Caco-2 (cell line): Measurements from ENCODE around the gene SSUH2. TPM values are rescaled to one million over a fixed set of nuclear protein-coding genes. Genes with fewer than 3 reads are reported as not detected.

ENCODE experiments used
- BruUV-seq: library from RNA; stranded (reverse); fragments of 400-500 nt; replicated peaks from 2 replicates; lab custom pipeline; 2021; lab: Mats Ljungman, UMichigan
- CTCF ChIA-PET: fragments of 300-600 bp; sonication (Branson Sonifier 250); formaldehyde crosslinking; loops from one replicate; lab custom pipeline; 2022; ENCODE audit warnings: antibody characterized with exemption; lab: Charles Lee
- POLR2A ChIA-PET: fragments of 300-600 bp; sonication (Branson Sonifier 250); formaldehyde crosslinking; loops from one replicate; lab custom pipeline; 2022; ENCODE audit warnings: antibody characterized with exemption; lab: Charles Lee
- DNase-seq, 2 experiments: peaks; one replicate each; pipeline versions ENCODE4 v3.0.0 to v3.0.0-alpha.2; 2020 to 2022
- H3K27me3 ChIP-seq: replicated peaks from 2 replicates; pipeline ENCODE4 v1.6.0; 2011; ENCODE audit warnings: low read length; ENCODE audit not compliant: control insufficient read depth, insufficient read depth
- H3K36me3 ChIP-seq: 2 replicates; pipeline ENCODE4 v1.5.1; 2011; ENCODE audit warnings: low read length; ENCODE audit not compliant: control insufficient read depth, insufficient read depth
- H3K4me1 ChIP-seq: fragments of 250-450 bp; sonication (Bioruptor Pico); 2 replicates; pipeline ENCODE4 v1.5.1; 2020; ENCODE audit warnings: mild to moderate bottlenecking
- H3K4me3 ChIP-seq: 2 replicates; pipeline ENCODE4 v1.5.1; 2011; ENCODE audit warnings: low read depth, mild to moderate bottlenecking, control low read depth, low read length
- H3K9me3 ChIP-seq: fragments of 250-450 bp; sonication (Bioruptor Pico); 2 replicates; pipeline ENCODE4 v1.5.1; 2020; ENCODE audit warnings: mild to moderate bottlenecking, moderate library complexity
- H3K27ac Mint-ChIP-seq: one replicate; pipeline ENCODE4 v1.8.0; 2022; ENCODE audit warnings: mixed read lengths; ENCODE audit not compliant: unreplicated experiment
- H3K27me3 Mint-ChIP-seq: one replicate; pipeline ENCODE4 v1.8.0; 2022; ENCODE audit warnings: mixed read lengths; ENCODE audit not compliant: insufficient read depth, unreplicated experiment
- H3K36me3 Mint-ChIP-seq: one replicate; pipeline ENCODE4 v1.8.0; 2022; ENCODE audit warnings: mild to moderate bottlenecking, mixed read lengths; ENCODE audit not compliant: insufficient read depth, unreplicated experiment
- H3K4me1 Mint-ChIP-seq: one replicate; pipeline ENCODE4 v1.8.0; 2022; ENCODE audit warnings: low read depth, mixed read lengths; ENCODE audit not compliant: unreplicated experiment
- H3K4me3 Mint-ChIP-seq: one replicate; pipeline ENCODE4 v1.8.0; 2022; ENCODE audit warnings: mild to moderate bottlenecking, moderate library complexity, mixed read lengths; ENCODE audit not compliant: unreplicated experiment
- H3K9me3 Mint-ChIP-seq: one replicate; pipeline ENCODE4 v1.8.0; 2022; ENCODE audit warnings: mixed read lengths; ENCODE audit not compliant: unreplicated experiment
- intact Hi-C: fragments of 100-400 bp; cut with micrococcal nuclease; formaldehyde crosslinking; loops from one replicate; pipeline ENCODE4 v1.10.0; 2022; ENCODE audit not compliant: unreplicated experiment
- total RNA-seq: library from RNA; stranded (reverse); gene quantifications from 2 replicates; pipeline ENCODE4 v1.2.3, GENCODE V29; 2022
- TF ChIP-seq, protein P1 (sequence below), 2 experiments: fragments of 200-600 bp in 1 of 2; IDR thresholded peaks; 1 replicate in 1 of 2; 2 replicates in 1 of 2; pipeline versions ENCODE4 v1.5.1 to v1.8.0; 2011 to 2022; ENCODE audit warnings: antibody characterized with exemption in 1 of 2, control low read depth in 1 of 2, inconsistent platforms in 1 of 2, low read depth in 1 of 2, low read length in 1 of 2, mild to moderate bottlenecking in 1 of 2, moderate library complexity in 1 of 2; ENCODE audit not compliant: insufficient read depth in 1 of 2, severe bottlenecking in 1 of 2, unreplicated experiment in 1 of 2

SSUH2 gene
- total RNA-seq, 1 experiment from 2014 or later: 9.4 TPM

DNA sequence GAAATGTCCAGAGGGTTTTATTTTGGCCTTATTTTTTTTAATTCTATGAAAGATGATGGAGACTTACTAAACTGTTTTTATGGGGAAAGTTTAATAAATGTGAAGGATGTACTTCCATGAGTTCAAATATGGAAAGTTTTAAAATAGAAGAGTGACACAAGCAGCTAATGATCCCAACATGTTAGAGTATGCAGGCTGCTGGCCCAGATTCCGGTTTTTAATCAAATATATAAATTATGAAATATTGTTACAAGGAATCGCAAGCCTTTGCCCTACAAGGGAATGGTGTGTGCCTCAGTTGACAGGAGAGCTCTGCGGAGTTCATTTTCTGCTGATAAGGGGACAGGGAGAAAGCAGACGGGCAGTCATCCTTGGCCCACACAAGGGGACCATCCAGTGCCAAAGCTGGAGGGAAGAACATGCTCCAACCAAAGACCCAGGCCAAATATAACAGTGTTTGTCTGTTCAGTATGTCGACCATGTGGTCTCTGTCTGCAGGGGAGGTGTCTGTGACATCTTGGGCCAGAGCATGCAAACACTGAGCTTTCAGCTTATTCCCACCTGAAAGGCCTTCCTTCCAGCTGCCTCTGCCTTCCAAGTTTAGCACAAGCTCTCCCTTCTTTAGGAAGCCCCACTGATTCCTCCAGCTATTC, 69.8 kb downstream of the SSUH2 start:
- Mint-ChIP-seq H3K9me3 (no peaks in the 10 kb centered on the region), H3K27me3 (no peaks in the 10 kb centered on the region), H3K36me3 (peaks cover 2% of the 10 kb centered on the region), H3K27ac (no peak overlapping the region), H3K4me3 (no peak overlapping the region), H3K4me1 (peaks cover 9% of the 10 kb centered on the region)
- intact Hi-C loops: no loop called here
- Histone ChIP-seq H3K4me1 (peaks cover 11% of the 10 kb centered on the region), H3K36me3 (no peaks in the 10 kb centered on the region), H3K27me3 (no peaks in the 10 kb centered on the region), H3K4me3 (no peak overlapping the region), H3K9me3 (no peaks in the 10 kb centered on the region)
- DNase-seq: no peak
- BruUV-seq: no TSS peak
- POLR2A ChIA-PET: no interaction called here
- TF ChIP-seq, protein P1, sequence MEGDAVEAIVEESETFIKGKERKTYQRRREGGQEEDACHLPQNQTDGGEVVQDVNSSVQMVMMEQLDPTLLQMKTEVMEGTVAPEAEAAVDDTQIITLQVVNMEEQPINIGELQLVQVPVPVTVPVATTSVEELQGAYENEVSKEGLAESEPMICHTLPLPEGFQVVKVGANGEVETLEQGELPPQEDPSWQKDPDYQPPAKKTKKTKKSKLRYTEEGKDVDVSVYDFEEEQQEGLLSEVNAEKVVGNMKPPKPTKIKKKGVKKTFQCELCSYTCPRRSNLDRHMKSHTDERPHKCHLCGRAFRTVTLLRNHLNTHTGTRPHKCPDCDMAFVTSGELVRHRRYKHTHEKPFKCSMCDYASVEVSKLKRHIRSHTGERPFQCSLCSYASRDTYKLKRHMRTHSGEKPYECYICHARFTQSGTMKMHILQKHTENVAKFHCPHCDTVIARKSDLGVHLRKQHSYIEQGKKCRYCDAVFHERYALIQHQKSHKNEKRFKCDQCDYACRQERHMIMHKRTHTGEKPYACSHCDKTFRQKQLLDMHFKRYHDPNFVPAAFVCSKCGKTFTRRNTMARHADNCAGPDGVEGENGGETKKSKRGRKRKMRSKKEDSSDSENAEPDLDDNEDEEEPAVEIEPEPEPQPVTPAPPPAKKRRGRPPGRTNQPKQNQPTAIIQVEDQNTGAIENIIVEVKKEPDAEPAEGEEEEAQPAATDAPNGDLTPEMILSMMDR (IDR thresholded peaks at IDR 0.05; ENCODE audit: insufficient read depth in 1 of 2, low read depth in 1 of 2, low read length in 1 of 2, severe bottlenecking in 1 of 2, unreplicated experiment in 1 of 2): no peak
- CTCF ChIA-PET: no interaction called here

DNA sequence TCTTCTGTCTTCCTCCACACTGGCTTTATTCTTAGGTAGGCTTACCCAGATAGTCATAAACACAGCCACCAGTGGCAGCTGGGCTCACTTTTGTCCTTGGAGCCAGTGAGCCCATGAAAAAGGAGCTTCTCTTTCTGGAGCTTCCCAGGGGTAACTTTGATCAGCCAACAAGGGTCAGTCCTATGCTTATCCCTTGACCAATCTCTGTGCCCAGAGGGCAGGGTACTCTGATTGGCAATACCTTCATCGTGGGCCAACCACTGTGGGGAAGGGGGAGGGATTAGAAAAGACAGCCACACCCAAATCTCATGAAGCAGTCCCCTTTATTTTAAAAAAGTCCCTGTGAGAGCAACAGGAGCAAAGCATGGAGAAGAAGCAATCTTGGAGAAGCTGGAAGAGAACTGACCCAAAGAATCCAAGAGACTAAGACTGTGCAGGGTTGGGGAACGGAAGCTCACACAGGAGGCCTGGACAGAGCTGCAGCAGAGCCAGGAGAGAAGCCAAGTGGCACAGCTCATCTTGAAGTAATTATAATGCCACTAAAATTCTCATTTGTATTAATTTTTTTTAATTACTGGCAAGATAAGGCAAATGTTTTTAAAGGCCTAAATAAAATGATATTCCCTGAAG, 70.4 kb downstream of the SSUH2 start:
- DNase-seq: no peak
- Histone ChIP-seq H3K9me3 (no peaks in the 10 kb centered on the region), H3K4me3 (no peak overlapping the region), H3K27me3 (no peaks in the 10 kb centered on the region), H3K36me3 (no peaks in the 10 kb centered on the region), H3K4me1 (peaks cover 11% of the 10 kb centered on the region)
- POLR2A ChIA-PET: no interaction called here
- CTCF ChIA-PET: no interaction called here
- no peaks in the 10 kb centered on the region for H3K9me3 Mint-ChIP-seq
- H3K27me3 Mint-ChIP-seq: no peaks in the 10 kb centered on the region
- no peak overlapping the region for H3K4me3 Mint-ChIP-seq
- BruUV-seq: no TSS peak
- intact Hi-C loops: no loop called here
- TF ChIP-seq, protein P1 (IDR thresholded peaks at IDR 0.05; ENCODE audit: insufficient read depth in 1 of 2, low read depth in 1 of 2, low read length in 1 of 2, severe bottlenecking in 1 of 2, unreplicated experiment in 1 of 2): no peak
- no peak overlapping the region for H3K27ac Mint-ChIP-seq
- peaks cover 6% of the 10 kb centered on the region for H3K36me3 Mint-ChIP-seq
- H3K4me1 Mint-ChIP-seq: peaks cover 9% of the 10 kb centered on the region

DNA sequence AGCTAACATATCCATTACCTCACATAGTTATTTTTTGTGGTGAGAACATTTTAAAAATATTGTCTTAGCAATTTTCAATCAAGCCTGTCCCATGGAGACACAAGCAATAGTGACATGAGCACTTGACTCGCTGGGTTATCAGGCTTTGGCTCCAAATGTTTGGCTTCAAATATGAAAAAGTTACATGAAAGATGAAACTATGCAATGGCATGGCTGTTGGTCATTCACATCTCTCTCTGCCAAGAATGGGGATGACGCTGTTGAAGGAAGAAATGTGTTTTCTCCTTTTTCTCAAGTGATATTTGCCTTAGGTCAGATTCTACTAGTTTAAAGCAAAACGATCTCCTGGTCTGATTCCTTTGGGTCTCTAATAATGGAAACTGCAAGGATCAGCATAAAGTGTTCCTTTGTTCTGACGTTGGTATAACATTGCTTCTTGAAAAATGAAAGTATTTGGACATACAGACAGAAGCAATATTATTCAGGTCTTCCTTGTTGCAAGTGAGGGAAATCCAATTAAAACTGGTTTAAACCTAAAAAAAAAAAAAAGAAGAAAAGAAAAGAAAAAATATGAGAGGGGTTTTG, 71.2 kb downstream of the SSUH2 start:
- BruUV-seq: no TSS peak
- Histone ChIP-seq H3K27me3 (no peaks in the 10 kb centered on the region), H3K36me3 (no peaks in the 10 kb centered on the region), H3K4me3 (no peak overlapping the region), H3K9me3 (no peaks in the 10 kb centered on the region), H3K4me1 (peaks cover 10% of the 10 kb centered on the region)
- no peaks in the 10 kb centered on the region for H3K27me3 Mint-ChIP-seq
- H3K4me3 Mint-ChIP-seq: no peak overlapping the region
- POLR2A ChIA-PET: no interaction called here
- no peaks in the 10 kb centered on the region for H3K9me3 Mint-ChIP-seq
- TF ChIP-seq, protein P1 (IDR thresholded peaks at IDR 0.05; ENCODE audit: insufficient read depth in 1 of 2, low read depth in 1 of 2, low read length in 1 of 2, severe bottlenecking in 1 of 2, unreplicated experiment in 1 of 2): no peak
- DNase-seq: no peak
- intact Hi-C loops: no loop called here
- H3K4me1 Mint-ChIP-seq: peaks cover 6% of the 10 kb centered on the region
- H3K27ac Mint-ChIP-seq: no peak overlapping the region
- peaks cover 6% of the 10 kb centered on the region for H3K36me3 Mint-ChIP-seq
- CTCF ChIA-PET: no interaction called here
